PC-9 (cell line): ENCODE data around the gene COMT.

Experiments used
- CTCF ChIP-seq: fragments of 200-600 bp; sonication (generic); conservative IDR thresholded peaks from 2 replicates; pipeline ENCODE4 v1.6.1; 2017; ENCODE audit warnings: mixed run types, antibody characterized with exemption, mild to moderate bottlenecking, moderate library complexity
- EZH2 ChIP-seq: fragments of 200-600 bp; sonication (generic); IDR thresholded peaks from 2 replicates; pipeline ENCODE4 v1.8.0; 2017; ENCODE audit warnings: antibody characterized with exemption, low read depth

- TF ChIP-seq CTCF (no peak), EZH2 (no peak)
These were observed 56.1 kb downstream of the COMT start for GRCh38 chr22:19997561-19998231.
